Mucosa of gallbladder (tissue), 1 donor: ENCODE measurements around the gene LST1. TPM values are rescaled to one million over a fixed set of nuclear protein-coding genes. Genes with fewer than 3 reads are reported as not detected.

Source experiments
- total RNA-seq: library from RNA; stranded (reverse); gene quantifications from one replicate; pipeline ENCODE4 v1.2.1, GENCODE V29; 2021
- donor health status: DM: no; HTN: no; CAD: no.

The LST1 gene
- total RNA-seq, 1 donor from 2014 or later, result 18.4 TPM

Other genes with a start within 250 kb of the LST1 start
- 1,432 TPM for gene HLA-B, start 229.1 kb upstream of the LST1 start, total RNA-seq
- gene MICA, start 182.7 kb upstream of the LST1 start, total RNA-seq, result 31.7 TPM
- gene MICB, start 88.1 kb upstream of the LST1 start, total RNA-seq, result 2.7 TPM
- gene MCCD1, start 57.3 kb upstream of the LST1 start, total RNA-seq, result not detected
- gene DDX39B, start 44.3 kb upstream of the LST1 start, total RNA-seq, result 246 TPM
- 4.1 TPM for gene ATP6V1G2, start 39.7 kb upstream of the LST1 start, total RNA-seq
- gene NFKBIL1, start 38.7 kb upstream of the LST1 start, total RNA-seq, result 27.7 TPM
- 1.9 TPM for gene LTA, start 14.0 kb upstream of the LST1 start, total RNA-seq
- gene TNF, start 10.7 kb upstream of the LST1 start, total RNA-seq, result 6.6 TPM
- 4.9 TPM for gene LTB, start 3.9 kb upstream of the LST1 start, total RNA-seq
- gene NCR3, start 6.7 kb downstream of the LST1 start, total RNA-seq, result not detected
- 26.8 TPM for gene AIF1, start 29.0 kb downstream of the LST1 start, total RNA-seq
- 162 TPM for gene PRRC2A, start 34.4 kb downstream of the LST1 start, total RNA-seq
- gene BAG6, start 66.4 kb downstream of the LST1 start, total RNA-seq, result 288 TPM
- gene APOM, start 69.6 kb downstream of the LST1 start, total RNA-seq, result 2.2 TPM
- gene C6orf47, start 74.5 kb downstream of the LST1 start, total RNA-seq, result 30.5 TPM
- gene GPANK1, start 78.7 kb downstream of the LST1 start, total RNA-seq, result 18.7 TPM
- gene CSNK2B, start 79.8 kb downstream of the LST1 start, total RNA-seq, result 108 TPM
- gene LY6G5B, start 83.7 kb downstream of the LST1 start, total RNA-seq, result 8.1 TPM
- 5.2 TPM for gene LY6G5C, start 94.8 kb downstream of the LST1 start, total RNA-seq
- 103 TPM for gene ABHD16A, start 117.0 kb downstream of the LST1 start, total RNA-seq
- gene LY6G6F, start 120.6 kb downstream of the LST1 start, total RNA-seq, result not detected
- gene LY6G6D, start 129.1 kb downstream of the LST1 start, total RNA-seq, result not detected
- not detected for gene LY6G6C, start 135.5 kb downstream of the LST1 start, total RNA-seq
- 0.37 TPM for gene MPIG6B, start 137.1 kb downstream of the LST1 start, total RNA-seq
- 130 TPM for gene DDAH2, start 143.0 kb downstream of the LST1 start, total RNA-seq
- 394 TPM for gene CLIC1, start 150.3 kb downstream of the LST1 start, total RNA-seq
- 19.7 TPM for gene MSH5, start 153.7 kb downstream of the LST1 start, total RNA-seq
- 2.7 TPM for gene SAPCD1, start 176.4 kb downstream of the LST1 start, total RNA-seq
- gene VWA7, start 191.1 kb downstream of the LST1 start, total RNA-seq, result 18.5 TPM
- 49.7 TPM for gene VARS1, start 209.5 kb downstream of the LST1 start, total RNA-seq
- gene LSM2, start 220.7 kb downstream of the LST1 start, total RNA-seq, result 32.5 TPM
- 2.8 TPM for gene HSPA1L, start 229.0 kb downstream of the LST1 start, total RNA-seq
- gene HSPA1A, start 229.3 kb downstream of the LST1 start, total RNA-seq, result 347 TPM
- gene HSPA1B, start 241.5 kb downstream of the LST1 start, total RNA-seq, result 277 TPM